ENCODE data around the gene B4GALT2.

GRCh38 chr1:43963890-43964289 lies 15.1 kb upstream of the B4GALT2 start:
- TF ChIP-seq CTCF (IDR thresholded peaks at IDR 0.05; ENCODE audit: low read length) (no peak), EZH2 (optimal IDR thresholded peaks at IDR 0.05; ENCODE audit: low read depth, low read length) (no peak), EZH2phosphoT487 (IDR thresholded peaks at IDR 0.05; ENCODE audit: low read length) (no peak)

Measured in MM.1S (cell line).